PC-9 (cell line): ENCODE measurements around the gene KCNH3.

Source experiments
- CTCF ChIP-seq: fragments of 200-600 bp; sonication (generic); conservative IDR thresholded peaks from 2 replicates; pipeline ENCODE4 v1.6.1; 2017; ENCODE audit warnings: mixed run types, antibody characterized with exemption, mild to moderate bottlenecking, moderate library complexity
- EZH2 ChIP-seq: fragments of 200-600 bp; sonication (generic); IDR thresholded peaks from 2 replicates; pipeline ENCODE4 v1.8.0; 2017; ENCODE audit warnings: antibody characterized with exemption, low read depth

GRCh38 chr12:49543914-49544815 lies 5.3 kb downstream of the KCNH3 start:
- TF ChIP-seq CTCF (no peak), EZH2 (no peak)
